IMR-90 (cell line): ENCODE measurements around the gene ADGRL3. TPM values are rescaled to one million over a fixed set of nuclear protein-coding genes. Genes with fewer than 3 reads are reported as not detected.

Source experiments
- ATAC-seq: fragments of 200-7000 bp; cut with Tn5 transposase; 2 replicates; pipeline ENCODE4 v1.9.1; 2020; ENCODE audit warnings: low read depth, mild to moderate bottlenecking, moderate library complexity
- BruUV-seq: library from RNA; stranded (reverse); fragments of 400-500 nt; replicated peaks from 2 replicates; lab custom pipeline; 2021; lab: Mats Ljungman, UMichigan
- CTCF ChIA-PET: fragments of 300-600 bp; formaldehyde crosslinking; extraction: SDS; loops from one replicate; lab custom pipeline; 2021; ENCODE audit warnings: antibody characterized with exemption; lab: Yijun Ruan, JAX
- POLR2A ChIA-PET: fragments of 300-600 bp; sonication (Branson Sonifier 250); formaldehyde crosslinking; loops from one replicate; lab custom pipeline; 2022; ENCODE audit warnings: antibody characterized with exemption; ENCODE audit not compliant: unreplicated experiment; lab: Charles Lee
- DNase-seq: peaks from one replicate; pipeline ENCODE4 v3.0.0; 2013
- H2AFZ ChIP-seq: replicated peaks from 2 replicates; pipeline ENCODE3; 2013; ENCODE audit warnings: low read length, mild to moderate bottlenecking; ENCODE audit not compliant: poor library complexity
- H2AK5ac ChIP-seq: 2 replicates; pipeline ENCODE4 v1.6.1; 2013; ENCODE audit warnings: low read depth, low read length, inconsistent platforms
- H2AK9ac ChIP-seq: replicated peaks from 2 replicates; pipeline ENCODE3; 2013; ENCODE audit warnings: mild to moderate bottlenecking, low read depth, low read length, moderate library complexity; ENCODE audit not compliant: poor library complexity
- H2BK120ac ChIP-seq: 2 replicates; pipeline ENCODE4 v1.6.1; 2013; ENCODE audit warnings: low read depth, low read length, inconsistent platforms
- H2BK15ac ChIP-seq: 3 replicates; pipeline ENCODE4 v1.6.1; 2013; ENCODE audit warnings: low read depth, low read length, inconsistent platforms
- H2BK20ac ChIP-seq: 2 replicates; pipeline ENCODE4 v1.6.1; 2013; ENCODE audit warnings: low read depth, mild to moderate bottlenecking, inconsistent platforms, low read length, moderate library complexity
- H2BK5ac ChIP-seq: 2 replicates; pipeline ENCODE4 v1.6.1; 2013; ENCODE audit warnings: mild to moderate bottlenecking, low read depth, low read length, inconsistent platforms; ENCODE audit not compliant: poor library complexity, severe bottlenecking
- H3K14ac ChIP-seq: replicated peaks from 2 replicates; pipeline ENCODE4 v1.6.1; 2013; ENCODE audit warnings: low read depth, low read length, inconsistent platforms
- H3K18ac ChIP-seq: 2 replicates; pipeline ENCODE4 v1.6.1; 2013; ENCODE audit warnings: low read depth, low read length, control low read depth
- H3K23ac ChIP-seq: 2 replicates; pipeline ENCODE4 v1.6.1; 2013; ENCODE audit warnings: low read depth, low read length, inconsistent platforms
- H3K27ac ChIP-seq: 2 replicates; pipeline ENCODE4 v1.5.1; 2013; ENCODE audit warnings: mild to moderate bottlenecking, control low read depth, low read length; ENCODE audit not compliant: insufficient read depth
- H3K27me3 ChIP-seq: 2 replicates; pipeline ENCODE4 v1.6.1; 2013; ENCODE audit warnings: low read length; ENCODE audit not compliant: control insufficient read depth, insufficient read depth
- H3K36me3 ChIP-seq: 2 replicates; pipeline ENCODE4 v1.6.1; 2013; ENCODE audit warnings: low read length, mixed read lengths; ENCODE audit not compliant: control insufficient read depth, insufficient read depth
- H3K4ac ChIP-seq: 2 replicates; pipeline ENCODE4 v1.6.1; 2013; ENCODE audit warnings: low read depth, low read length, inconsistent platforms
- H3K4me1 ChIP-seq: 2 replicates; pipeline ENCODE4 v1.6.1; 2013; ENCODE audit warnings: low read length, mixed read lengths; ENCODE audit not compliant: control insufficient read depth, insufficient read depth
- H3K4me2 ChIP-seq: 2 replicates; pipeline ENCODE4 v1.6.1; 2013; ENCODE audit warnings: low read depth, mild to moderate bottlenecking, control low read depth, low read length, moderate library complexity
- H3K4me3 ChIP-seq: 2 replicates; pipeline ENCODE4 v1.5.1; 2013; ENCODE audit warnings: low read depth, mild to moderate bottlenecking, control low read depth, low read length, moderate library complexity; ENCODE audit not compliant: insufficient read depth
- H3K56ac ChIP-seq: 2 replicates; pipeline ENCODE4 v1.6.1; 2013; ENCODE audit warnings: low read length, inconsistent platforms; ENCODE audit not compliant: insufficient read depth; ENCODE audit errors: extremely low read depth
- H3K79me1 ChIP-seq, 2 experiments: 2 replicates each; pipeline ENCODE4 v1.6.1; 2013; ENCODE audit warnings: low read length in 2 of 2, inconsistent platforms in 1 of 2, low read depth in 1 of 2
- H3K9ac ChIP-seq: 2 replicates; pipeline ENCODE4 v1.6.1; 2013; ENCODE audit warnings: low read depth, low read length, control low read depth
- H3K9me1 ChIP-seq: 2 replicates; pipeline ENCODE4 v1.6.1; 2013; ENCODE audit warnings: low read length, inconsistent platforms; ENCODE audit not compliant: insufficient read depth
- H3K9me3 ChIP-seq: 2 replicates; pipeline ENCODE4 v1.6.1; 2013; ENCODE audit warnings: low read length; ENCODE audit not compliant: control insufficient read depth, insufficient read depth
- H4K20me1 ChIP-seq: 2 replicates; pipeline ENCODE4 v1.6.1; 2013; ENCODE audit warnings: low read length, inconsistent platforms; ENCODE audit not compliant: insufficient read depth
- H4K5ac ChIP-seq: 2 replicates; pipeline ENCODE4 v1.6.1; 2013; ENCODE audit warnings: mild to moderate bottlenecking, low read depth, low read length, control low read depth
- H4K8ac ChIP-seq, 2 experiments: 2 replicates each; pipeline ENCODE4 v1.6.1; 2013; ENCODE audit warnings: low read depth in 2 of 2, low read length in 2 of 2, control low read depth in 1 of 2, inconsistent platforms in 1 of 2
- H4K91ac ChIP-seq: 2 replicates; pipeline ENCODE4 v1.6.1; 2013; ENCODE audit warnings: low read depth, low read length, inconsistent platforms; ENCODE audit not compliant: insufficient read depth
- BHLHE40 ChIP-seq: fragments of 150-350 bp; IDR thresholded peaks from 2 replicates; pipeline ENCODE4 v1.6.1; 2016; ENCODE audit warnings: mild to moderate bottlenecking, low read depth, low read length
- FOS ChIP-seq: fragments of 150-350 bp; IDR thresholded peaks from 2 replicates; pipeline ENCODE4 v1.6.1; 2016; ENCODE audit warnings: low read depth, low read length
- MAZ ChIP-seq: IDR thresholded peaks from 2 replicates; pipeline ENCODE4 v1.6.1; 2012; ENCODE audit warnings: low read depth, mild to moderate bottlenecking, low read length, improper control_type of control experiment, moderate library complexity, borderline replicate concordance
- POLR2A ChIP-seq: IDR thresholded peaks from 2 replicates; pipeline ENCODE4 v1.6.1; 2012; ENCODE audit warnings: mild to moderate bottlenecking, low read depth, low read length
- RAD21 ChIP-seq: IDR thresholded peaks from 2 replicates; pipeline ENCODE4 v1.6.1; 2012; ENCODE audit warnings: low read length, improper control_type of control experiment
- RCOR1 ChIP-seq: IDR thresholded peaks from 2 replicates; pipeline ENCODE4 v1.6.1; 2012; ENCODE audit warnings: mild to moderate bottlenecking, low read length, improper control_type of control experiment; ENCODE audit not compliant: insufficient replicate concordance
- whole genome bisulfite sequencing, 2 experiments: methylation state at CpG; one replicate each; pipeline versions ENCODE4 v1.1.5 to v1.1.7; 2013; ENCODE audit warnings: missing lambda C conversion rate in 2 of 2; ENCODE audit not compliant: insufficient read length in 1 of 2; ENCODE audit errors: extremely low coverage in 2 of 2; 5-methylcytosine and 5-hydroxymethylcytosine counted together
- dilution Hi-C: fragments of 300-500 bp; cut with HindIII; formaldehyde crosslinking; loops from one replicate; pipeline ENCODE4 v1.14.3; 2018; ENCODE audit warnings: low sequenced_read_pairs; ENCODE audit not compliant: unreplicated experiment
- in situ Hi-C: fragments of 300-500 bp; cut with MboI; formaldehyde crosslinking; loops from 3 replicates; pipeline ENCODE4 v1.14.3; 2019; ENCODE audit warnings: low sequenced_read_pairs, inconsistent platforms, mixed read lengths
- intact Hi-C: fragments of 100-400 bp; cut with micrococcal nuclease; formaldehyde crosslinking; loops from 2 replicates; pipeline ENCODE4 v1.10.0; 2022
- polyA plus RNA-seq, 3 experiments: library from polyadenylated mRNA; depleted of rRNA; stranded (reverse); fragments of >200 nt; gene quantifications; 2 replicates each; pipeline ENCODE4 v1.2.3, GENCODE V29; 2012; ENCODE audit warnings: low replicate concordance in 1 of 3
- total RNA-seq: library from RNA; depleted of rRNA; stranded (reverse); fragments of >200 nt; gene quantifications from 2 replicates; pipeline ENCODE4 v1.2.3, GENCODE V29; 2012
- TF ChIP-seq, protein P1 (sequence below): fragments of 150-350 bp; IDR thresholded peaks from 2 replicates; pipeline ENCODE4 v1.6.1; 2016; ENCODE audit warnings: low read depth, mild to moderate bottlenecking, low read length, moderate library complexity, borderline replicate concordance
- TF ChIP-seq, protein P2 (sequence below): conservative IDR thresholded peaks from 2 replicates; pipeline ENCODE4 v1.5.1; 2012; ENCODE audit warnings: mild to moderate bottlenecking, low read depth, low read length, improper control_type of control experiment

Gene ADGRL3
- total and polyA plus RNA-seq, 2 of the 4 experiments (the other 2 are of a cell fraction) = 0.46 to 2.5 TPM

- ATAC-seq (no peak), DNase-seq (no peak)
- H2BK15ac ChIP-seq = no peak overlapping the region
- H3K4me2 ChIP-seq = no peak overlapping the region
- no peak overlapping the region for H3K14ac ChIP-seq
- no peak overlapping the region for H4K8ac ChIP-seq
- no peak overlapping the region for H3K23ac ChIP-seq
- H3K27me3 ChIP-seq = no peaks in the 10 kb centered on the region
- no peak overlapping the region for H3K4ac ChIP-seq
- H2AK5ac ChIP-seq = no peak overlapping the region
- no peak overlapping the region for H4K5ac ChIP-seq
- H2BK20ac ChIP-seq = no peak overlapping the region
- no peak overlapping the region for H4K91ac ChIP-seq
- intact Hi-C loops (no loop called here), in situ Hi-C loops (no loop called here), dilution Hi-C loops (no loop called here)
- H3K9ac ChIP-seq = no peak overlapping the region
- no peaks in the 10 kb centered on the region for H3K9me3 ChIP-seq
- no peaks in the 10 kb centered on the region for H4K20me1 ChIP-seq
- H2AFZ ChIP-seq = no peak overlapping the region
- H3K56ac ChIP-seq = no peak overlapping the region
- H2BK120ac ChIP-seq = no peak overlapping the region
- no peak overlapping the region for H3K27ac ChIP-seq
- CTCF ChIA-PET = interaction anchor here (1.8 kb wide), 1 partner anchor 15 kb away, joined by 4 read pairs; no protein-coding TSS in a partner anchor
- no peak overlapping the region for H3K18ac ChIP-seq
- H2BK5ac ChIP-seq = no peak overlapping the region
- no peak for TF ChIP-seq POLR2A
- TF ChIP-seq RAD21 = no peak
- TF ChIP-seq MAZ = no peak
- TF ChIP-seq BHLHE40 = no peak
- no peak for TF ChIP-seq RCOR1
- TF ChIP-seq, protein P1, sequence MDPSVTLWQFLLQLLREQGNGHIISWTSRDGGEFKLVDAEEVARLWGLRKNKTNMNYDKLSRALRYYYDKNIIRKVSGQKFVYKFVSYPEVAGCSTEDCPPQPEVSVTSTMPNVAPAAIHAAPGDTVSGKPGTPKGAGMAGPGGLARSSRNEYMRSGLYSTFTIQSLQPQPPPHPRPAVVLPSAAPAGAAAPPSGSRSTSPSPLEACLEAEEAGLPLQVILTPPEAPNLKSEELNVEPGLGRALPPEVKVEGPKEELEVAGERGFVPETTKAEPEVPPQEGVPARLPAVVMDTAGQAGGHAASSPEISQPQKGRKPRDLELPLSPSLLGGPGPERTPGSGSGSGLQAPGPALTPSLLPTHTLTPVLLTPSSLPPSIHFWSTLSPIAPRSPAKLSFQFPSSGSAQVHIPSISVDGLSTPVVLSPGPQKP = no peak
- no peak for TF ChIP-seq FOS
- TF ChIP-seq, protein P2, sequence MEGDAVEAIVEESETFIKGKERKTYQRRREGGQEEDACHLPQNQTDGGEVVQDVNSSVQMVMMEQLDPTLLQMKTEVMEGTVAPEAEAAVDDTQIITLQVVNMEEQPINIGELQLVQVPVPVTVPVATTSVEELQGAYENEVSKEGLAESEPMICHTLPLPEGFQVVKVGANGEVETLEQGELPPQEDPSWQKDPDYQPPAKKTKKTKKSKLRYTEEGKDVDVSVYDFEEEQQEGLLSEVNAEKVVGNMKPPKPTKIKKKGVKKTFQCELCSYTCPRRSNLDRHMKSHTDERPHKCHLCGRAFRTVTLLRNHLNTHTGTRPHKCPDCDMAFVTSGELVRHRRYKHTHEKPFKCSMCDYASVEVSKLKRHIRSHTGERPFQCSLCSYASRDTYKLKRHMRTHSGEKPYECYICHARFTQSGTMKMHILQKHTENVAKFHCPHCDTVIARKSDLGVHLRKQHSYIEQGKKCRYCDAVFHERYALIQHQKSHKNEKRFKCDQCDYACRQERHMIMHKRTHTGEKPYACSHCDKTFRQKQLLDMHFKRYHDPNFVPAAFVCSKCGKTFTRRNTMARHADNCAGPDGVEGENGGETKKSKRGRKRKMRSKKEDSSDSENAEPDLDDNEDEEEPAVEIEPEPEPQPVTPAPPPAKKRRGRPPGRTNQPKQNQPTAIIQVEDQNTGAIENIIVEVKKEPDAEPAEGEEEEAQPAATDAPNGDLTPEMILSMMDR = no peak
- no peak overlapping the region for H2AK9ac ChIP-seq
- no peaks in the 10 kb centered on the region for H3K4me1 ChIP-seq
- H3K4me3 ChIP-seq = no peak overlapping the region
- POLR2A ChIA-PET = no interaction called here
- H3K36me3 ChIP-seq = no peaks in the 10 kb centered on the region
- no TSS peak for BruUV-seq
- H3K79me1 ChIP-seq = no peaks in the 10 kb centered on the region
- no CpG with 5 or more reads among the region's 5 CpGs for WGBS, 2 experiments
- H3K9me1 ChIP-seq = no peaks in the 10 kb centered on the region
These were observed 77.9 kb downstream of the ADGRL3 start for GRCh38 chr4:61277785-61278760.
